Measurements from ENCODE around the gene RAP1GAP. TPM values are rescaled to one million over a fixed set of nuclear protein-coding genes. Genes with fewer than 3 reads are reported as not detected.
A peak's percentile ranks its signal among the peaks of the same experiment; 100 is the strongest.

RAP1GAP gene
- total RNA-seq, 1 experiment from 2014 or later = 13.4 TPM

- TF ChIP-seq REST (IDR thresholded peaks at IDR 0.05; ENCODE audit: low read depth) (no peak), RAD21 (IDR thresholded peaks at IDR 0.05; ENCODE audit: low read depth) (no peak), MAX (IDR thresholded peaks at IDR 0.05) (no peak), CBX3 (IDR thresholded peaks at IDR 0.05; ENCODE audit: low read depth) (no peak)
These were observed 9.2 kb downstream of the RAP1GAP start (continued) for GRCh38 chr1:21659924-21660326.

- peak overlapping the region; percentile 79 for H3K4me2 ChIP-seq (ENCODE audit: low read length)
- H3K4me3 ChIP-seq (replicated peaks in 1 of 2; ENCODE audit: low read depth in 1 of 2, low read length in 2 of 2) = peak overlapping the region; percentile 31 to 51
- H4K20me1 ChIP-seq (ENCODE audit: insufficient read depth) = no peaks in the 10 kb centered on the region
- H3K27ac ChIP-seq (ENCODE audit: low read depth, low read length) = peak overlapping the region; percentile 29; the same call in 1 of the 2 replicates
- peaks cover 5 to 26% of the 10 kb centered on the region in 2 experiments; a peak in 3 of 4 replicates for H3K4me1 ChIP-seq (ENCODE audit: control insufficient read depth in 1 of 2, insufficient read depth in 2 of 2, low read length in 2 of 2)
- no peaks in the 10 kb centered on the region for H3K9me2 ChIP-seq (ENCODE audit: insufficient read depth)
- POLR2A ChIA-PET = no interaction called here
- RAD21 ChIA-PET (ENCODE audit: low non-redundant PET in 1 of 2, low total read pairs in 2 of 2, uncharacterized antibody in 2 of 2, unreplicated experiment in 2 of 2) = no interaction called here
- H3K9me3 ChIP-seq (ENCODE audit: control insufficient read depth in 1 of 2, insufficient read depth in 1 of 2, low read depth in 1 of 2, low read length in 2 of 2) = no peaks in the 10 kb centered on the region
- H3K79me2 ChIP-seq (ENCODE audit: insufficient read depth, low read length) = no peaks in the 10 kb centered on the region
- no peaks in the 10 kb centered on the region for H3K36me3 ChIP-seq (ENCODE audit: control insufficient read depth in 1 of 2, insufficient read depth in 2 of 2, low read length in 2 of 2)
- H3K27me3 ChIP-seq (ENCODE audit: insufficient read depth, low read length) = no peaks in the 10 kb centered on the region
- ATAC-seq (peak; percentile 83), DNase-seq (ENCODE audit: low read depth, low spot score) (peak; percentile 51)
- intact Hi-C loops (cut with micrococcal nuclease) = loop anchor here (1.0 to 10.0 kb wide), 5 partner anchors 11 to 758 kb away; no protein-coding TSS in a partner anchor
- peak overlapping the region; percentile 56 for H2AFZ ChIP-seq (ENCODE audit: low read depth, low read length, poor library complexity, severe bottlenecking)
- H3K9ac ChIP-seq (ENCODE audit: low read length) = no peak overlapping the region
- CTCF ChIA-PET = interaction anchor here (1.4 to 2.5 kb wide), 3 partner anchors 11 to 289 kb away, joined by 3 to 8 read pairs (median 4); no protein-coding TSS in a partner anchor
- BruUV-seq (replicated peaks) = no TSS peak
- TF ChIP-seq EGR1 (IDR thresholded peaks at IDR 0.05; ENCODE audit: low read depth) (no peak), TCF7L2 (IDR thresholded peaks at IDR 0.05; ENCODE audit: borderline replicate concordance, extremely low read depth, insufficient read depth, insufficient read length) (no peak), MAX (IDR thresholded peaks at IDR 0.05) (peak; percentile 64), CBX3 (IDR thresholded peaks at IDR 0.05; ENCODE audit: low read depth) (peak; percentile 83; the same call in 1 of the 2 replicates), EZH2 (IDR thresholded peaks at IDR 0.05) (no peak), ZBTB33 (IDR thresholded peaks at IDR 0.05; ENCODE audit: extremely low read depth, insufficient replicate concordance, low read length) (peak; percentile 30), CEBPB (IDR thresholded peaks at IDR 0.05; ENCODE audit: low read depth) (no peak), POLR2A (IDR thresholded peaks at IDR 0.05; ENCODE audit: borderline replicate concordance, extremely low read depth, insufficient read depth, insufficient read length) (no peak), ELF1 (IDR thresholded peaks at IDR 0.05; ENCODE audit: borderline replicate concordance, low read depth) (no peak), CTCF (IDR thresholded peaks at IDR 0.05 in 2 of 3, conservative IDR thresholded peaks at IDR 0.05 in 1 of 3; ENCODE audit: borderline replicate concordance in 1 of 3, insufficient read depth in 1 of 3, low read depth in 2 of 3, low read length in 2 of 3) (peak; percentile 82 to 89 (median 86); a peak in 5 of 6 replicates), YY1 (IDR thresholded peaks at IDR 0.05; ENCODE audit: extremely low read depth, insufficient replicate concordance, low read depth, low read length) (peak; percentile 45), SRF (IDR thresholded peaks at IDR 0.05; ENCODE audit: low read depth) (no peak), RAD21 (IDR thresholded peaks at IDR 0.05; ENCODE audit: low read depth) (peak; percentile 95)
These were observed 9.8 kb downstream of the RAP1GAP start for GRCh38 chr1:21659099-21659923.

Data from HCT116 (cell line).